Femur (tissue), 1 donor: Measurements from ENCODE around the gene CYBB.
A peak's percentile ranks its signal among the peaks of the same experiment; 100 is the strongest.

Experiments
- DNase-seq: peaks from one replicate; pipeline ENCODE4 v3.0.0-alpha.2; 2017

Gene CYBB

DNA sequence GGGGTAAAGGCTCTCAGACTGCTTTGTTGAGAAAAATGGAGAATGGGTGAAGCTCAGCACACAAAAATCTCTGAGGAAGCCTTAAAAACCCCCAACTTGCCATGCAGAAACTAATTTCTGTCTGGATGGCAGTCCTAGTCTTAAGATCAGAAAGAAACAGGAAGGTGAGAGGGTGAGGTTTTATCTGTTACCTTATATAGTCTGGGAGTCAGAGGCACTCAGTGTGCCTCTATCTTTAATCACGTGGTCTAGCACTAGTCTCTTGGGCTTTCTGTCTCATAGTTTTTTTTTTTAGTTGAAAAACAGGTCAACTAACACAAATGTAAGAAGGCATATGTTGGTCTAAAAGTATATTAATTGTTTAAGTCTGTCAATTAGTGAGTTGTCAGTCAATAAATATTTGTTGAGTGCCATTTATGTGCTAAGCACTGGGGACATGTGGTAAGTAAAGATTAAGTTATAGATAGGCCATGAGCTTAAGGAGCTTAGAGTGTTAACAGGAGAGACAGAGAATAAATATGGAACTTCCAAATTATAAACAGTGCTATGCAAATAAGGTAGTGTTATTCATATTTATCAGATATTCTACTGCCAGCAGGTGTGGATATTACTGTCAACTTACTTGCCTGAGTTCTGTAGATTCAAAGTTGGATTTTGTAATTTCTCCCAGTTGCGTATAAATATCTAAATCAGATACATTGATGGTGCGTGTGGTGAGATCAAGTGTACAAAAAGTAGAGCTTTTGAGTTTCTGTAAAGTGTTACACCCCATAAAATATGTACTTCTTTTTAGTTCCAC lies 7.0 kb downstream of the CYBB start:
- no peak for DNase-seq

DNA sequence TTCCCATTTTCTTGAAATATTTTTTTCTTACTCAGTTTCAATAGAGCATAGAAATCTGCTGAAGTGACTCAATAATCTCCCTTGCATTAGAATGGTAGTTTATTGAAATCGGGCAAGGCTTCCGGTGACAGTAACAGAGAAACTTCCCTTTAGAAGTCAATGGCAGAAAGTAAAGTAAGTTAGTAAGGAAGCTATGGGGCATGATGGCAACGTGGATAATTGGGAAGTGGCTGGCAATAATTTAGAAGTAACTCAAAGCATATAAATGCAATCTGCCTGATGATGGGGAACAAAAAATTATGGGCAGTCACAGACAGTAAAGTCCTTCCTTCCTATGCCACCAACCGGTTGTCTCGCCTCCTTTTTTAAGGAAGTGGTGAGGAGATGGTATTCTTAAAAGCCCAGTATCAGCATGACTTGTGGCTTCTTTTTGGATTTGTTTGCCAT lies 7.6 kb downstream of the CYBB start:
- no peak for DNase-seq

DNA sequence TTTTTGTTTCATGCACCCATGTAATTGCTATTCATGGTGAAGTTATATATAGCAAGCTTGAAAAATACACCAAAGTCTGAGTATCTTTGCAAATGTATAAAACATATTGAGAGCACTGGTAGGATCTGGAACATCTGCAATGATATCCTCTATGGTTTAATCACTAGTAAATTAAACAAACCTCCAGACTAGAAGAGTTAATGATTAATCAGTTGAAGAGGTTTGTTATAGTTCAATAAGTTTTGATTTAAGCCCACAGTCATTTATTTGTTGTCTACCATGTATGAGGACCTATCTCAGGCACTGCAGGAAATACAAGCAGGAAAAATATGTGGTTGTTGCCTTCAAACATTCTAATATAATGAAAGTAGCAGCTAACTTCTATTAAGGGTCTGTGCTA lies 16.5 kb downstream of the CYBB start:
- DNase-seq: no peak

DNA sequence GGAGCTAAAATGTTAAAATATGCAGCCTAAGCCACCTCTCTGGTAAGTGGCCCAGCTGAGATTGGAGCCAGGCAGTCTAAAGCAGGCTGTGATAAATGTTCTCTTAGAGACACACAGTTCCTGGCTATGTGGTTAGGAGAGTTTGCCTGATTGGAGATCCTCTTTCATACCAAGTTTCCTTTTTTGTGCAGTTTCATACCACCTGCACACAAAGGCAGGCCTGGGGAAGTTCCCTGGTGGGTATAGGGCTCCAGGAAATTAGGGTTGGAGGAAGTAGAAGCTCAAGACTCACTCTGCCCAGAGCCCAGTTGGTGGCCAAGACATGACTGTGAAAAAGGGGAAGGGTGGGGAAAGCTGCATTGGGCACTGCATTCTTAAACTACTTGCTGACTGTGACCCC lies 16.9 kb downstream of the CYBB start:
- DNase-seq: peak; percentile 22

DNA sequence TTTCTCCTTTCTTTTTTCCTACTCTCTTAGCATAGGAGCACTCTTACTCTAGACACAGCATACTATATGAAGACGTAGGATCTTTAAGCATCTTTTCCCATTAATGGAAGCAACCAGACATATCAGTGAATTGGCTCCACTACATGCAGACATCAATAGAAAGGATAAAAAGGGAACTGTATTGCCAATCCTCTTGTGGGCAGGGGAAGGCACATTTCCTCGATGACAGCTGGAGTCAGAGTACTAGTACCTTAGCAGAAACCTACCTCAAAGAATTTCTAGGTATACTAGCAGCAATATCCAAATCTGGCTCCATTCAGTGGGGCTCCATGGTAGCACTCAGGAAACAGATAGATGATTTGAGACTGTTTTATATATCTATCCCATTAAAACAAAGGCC lies 20.1 kb downstream of the CYBB start:
- no peak for DNase-seq

DNA sequence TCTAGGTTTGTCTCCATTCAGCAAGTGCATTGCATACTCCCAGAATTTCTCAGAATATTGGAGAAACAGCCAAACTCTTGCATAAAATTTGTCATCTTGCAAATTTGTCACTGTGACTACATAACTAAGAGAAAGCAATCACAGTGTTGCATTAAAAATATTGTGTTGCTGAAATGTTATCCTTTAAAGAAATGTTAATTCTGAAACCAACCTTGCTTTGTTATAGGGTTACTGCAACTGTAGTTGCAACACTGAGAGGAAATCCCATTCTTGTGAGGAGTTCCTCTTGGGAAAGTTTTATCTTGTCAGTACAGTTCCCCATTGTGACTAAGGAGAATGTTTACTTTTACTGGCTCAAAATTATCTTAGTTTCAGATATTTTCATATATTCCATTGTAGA lies 20.9 kb downstream of the CYBB start:
- DNase-seq: no peak

DNA sequence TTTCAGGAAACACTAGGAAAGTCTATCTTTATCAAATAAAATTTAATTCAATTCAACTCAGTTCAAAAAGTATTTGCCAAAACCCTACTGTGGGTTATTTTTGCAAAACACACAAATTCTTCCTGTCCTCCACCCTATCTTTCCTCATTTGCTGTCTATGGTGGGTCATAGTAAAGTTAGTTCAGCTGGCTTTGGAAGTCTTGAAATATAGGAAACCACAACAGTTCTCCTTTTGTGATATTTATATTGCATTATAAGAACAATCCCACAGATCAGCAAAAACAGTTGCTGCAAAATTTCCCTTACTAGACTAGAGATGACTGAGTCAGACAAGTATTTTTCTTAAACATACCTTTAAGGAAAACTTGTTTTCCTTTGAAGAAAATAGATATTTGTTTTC lies 22.2 kb downstream of the CYBB start:
- DNase-seq: no peak

DNA sequence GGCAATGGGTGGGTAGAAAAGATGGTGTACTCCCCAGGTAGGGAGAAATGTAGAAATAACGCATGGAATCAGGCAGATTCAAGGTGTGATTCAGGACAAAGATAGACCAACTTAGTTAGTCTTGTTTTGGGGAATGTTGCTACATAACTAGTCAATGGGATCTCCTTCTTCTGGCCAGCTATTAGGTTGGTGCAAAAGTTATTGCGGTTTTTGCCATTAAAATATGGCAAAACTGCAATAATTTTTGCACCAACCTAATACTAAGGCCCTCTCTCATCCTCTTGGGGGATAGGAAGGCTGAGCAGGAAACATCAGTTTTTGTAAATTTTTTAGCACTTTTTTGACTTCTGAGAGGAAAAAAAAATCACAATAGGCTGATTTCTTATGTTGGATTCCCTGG lies 23.2 kb downstream of the CYBB start:
- DNase-seq: no peak

DNA sequence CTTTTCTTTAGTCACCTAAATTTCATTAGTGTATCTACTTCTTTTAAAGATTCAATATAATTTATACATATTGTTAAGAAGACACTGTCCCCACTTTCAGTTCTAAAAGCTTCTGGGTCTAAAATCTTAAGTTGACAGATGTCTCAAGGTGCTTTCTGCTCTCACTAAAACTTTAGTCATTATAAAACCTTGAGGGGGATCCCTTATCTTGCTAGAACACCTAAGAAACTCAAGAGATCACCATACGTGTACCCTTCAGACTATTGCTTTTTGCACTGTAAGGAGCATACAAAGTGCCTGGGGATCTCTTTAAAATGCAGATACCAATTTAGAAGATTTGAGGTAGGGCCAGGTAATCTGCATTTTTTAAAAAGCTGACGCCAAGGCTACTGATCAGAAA lies 30.1 kb downstream of the CYBB start:
- no peak for DNase-seq

DNA sequence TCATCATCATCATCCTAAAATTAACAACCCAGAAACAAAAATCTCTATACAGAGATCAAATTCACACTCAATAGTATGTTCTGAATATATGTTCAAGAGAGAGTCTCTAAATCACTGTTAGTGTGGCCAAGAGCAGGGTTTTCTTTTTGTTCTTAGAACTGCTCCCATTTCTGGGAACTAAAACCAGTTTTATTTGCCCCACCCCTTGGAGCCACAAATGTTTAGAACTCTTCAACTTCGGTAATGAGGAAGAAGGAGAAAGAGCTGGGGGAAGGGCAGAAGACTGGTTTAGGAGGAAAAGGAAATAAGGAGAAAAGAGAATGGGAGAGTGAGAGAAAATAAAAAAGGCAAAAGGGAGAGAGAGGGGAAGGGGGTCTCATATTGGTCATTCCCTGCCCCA lies 32.3 kb downstream of the CYBB start:
- DNase-seq: no peak

DNA sequence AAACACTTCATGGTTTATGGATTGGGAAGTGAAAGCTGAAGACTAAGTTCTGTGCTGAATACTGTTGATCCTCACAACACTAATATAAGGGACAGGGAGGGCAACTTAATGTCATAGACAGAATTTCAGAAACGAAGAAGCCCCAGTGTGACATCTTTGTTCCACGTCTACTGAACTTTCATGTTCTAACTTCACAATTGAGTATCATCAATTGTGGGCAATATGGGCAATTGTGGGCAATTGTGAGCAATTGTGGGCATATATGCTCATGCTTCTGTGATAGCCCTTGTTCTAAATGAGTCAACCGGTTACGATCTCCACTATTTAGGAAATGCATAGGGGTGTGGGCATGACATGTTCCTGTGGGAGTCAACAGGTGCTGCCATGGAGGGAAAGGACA lies 33.7 kb downstream of the CYBB start:
- DNase-seq: no peak

DNA sequence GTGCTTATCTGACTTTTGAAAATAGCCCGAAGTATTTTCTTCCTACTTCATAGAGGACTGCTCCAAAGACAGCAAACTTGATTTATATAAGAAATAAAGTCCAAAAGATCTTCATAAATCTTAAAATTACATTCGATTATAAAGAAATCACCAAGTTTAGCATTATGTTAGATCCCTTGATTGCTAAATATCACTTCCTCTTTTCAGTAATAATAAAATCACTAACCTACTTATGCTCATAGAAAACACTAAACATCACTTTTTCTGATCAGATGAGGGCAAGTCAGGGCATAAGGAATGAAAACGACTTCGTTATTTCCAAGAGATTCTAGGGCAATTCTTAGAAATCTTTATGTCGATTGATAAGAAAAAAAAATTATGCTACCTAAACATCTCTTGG lies 35.5 kb downstream of the CYBB start:
- DNase-seq: no peak

DNA sequence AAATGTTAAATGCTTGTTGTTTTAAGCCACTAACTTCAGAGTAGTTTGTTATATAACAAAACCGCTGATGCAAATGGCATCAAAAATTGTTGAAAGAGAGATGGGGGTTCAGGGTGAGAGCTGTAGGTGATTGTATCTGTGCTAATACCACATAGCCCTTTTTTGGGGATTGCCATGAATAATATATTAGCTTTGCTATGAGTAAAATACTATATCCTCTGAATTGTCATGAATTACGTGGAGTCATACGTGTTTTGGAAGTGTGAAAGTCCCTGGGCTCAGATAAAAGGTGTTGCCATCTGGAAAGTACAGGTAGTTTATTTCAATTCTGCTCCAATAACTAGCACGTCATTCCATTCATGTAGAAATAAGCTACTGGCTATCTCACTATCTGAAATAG lies 36.9 kb downstream of the CYBB start:
- DNase-seq: no peak

DNA sequence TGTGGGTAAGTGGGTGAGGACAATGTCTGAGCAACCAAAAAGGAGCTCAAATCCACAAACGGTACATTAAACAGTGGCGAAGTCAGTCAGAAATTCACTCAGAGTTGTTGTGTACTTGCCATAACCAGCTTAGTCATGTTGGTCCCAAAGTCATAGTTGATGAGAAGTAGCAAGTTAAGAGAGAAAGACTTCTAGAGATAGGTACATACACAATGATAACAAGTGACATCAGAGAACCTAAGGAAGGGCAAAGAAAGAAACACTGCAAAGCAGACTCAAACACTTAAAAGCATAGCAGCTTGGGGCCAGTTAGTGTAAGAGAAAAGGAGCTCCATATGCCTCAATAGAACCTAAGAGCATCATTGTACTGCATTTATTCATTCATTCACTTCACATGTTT lies 37.3 kb downstream of the CYBB start:
- no peak for DNase-seq

DNA sequence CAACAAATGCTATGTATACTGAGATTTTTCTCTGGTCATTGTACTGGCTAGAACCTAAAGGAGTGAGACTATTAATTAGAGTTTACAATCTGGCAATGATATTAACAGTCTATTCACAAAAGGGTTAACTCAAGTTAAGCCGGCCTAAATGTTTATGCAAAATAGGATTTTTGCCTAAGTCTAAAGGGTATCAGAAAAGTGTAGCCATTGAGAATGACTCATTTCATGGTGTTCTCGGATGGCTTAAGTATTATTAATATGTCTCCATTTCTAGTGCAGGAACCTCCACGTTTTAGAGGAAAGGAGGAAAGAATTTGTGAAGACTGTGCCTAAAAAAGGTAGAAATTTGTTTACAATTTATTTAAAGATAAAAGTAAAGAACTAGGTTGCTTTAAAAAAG lies 37.7 kb downstream of the CYBB start:
- no peak for DNase-seq

DNA sequence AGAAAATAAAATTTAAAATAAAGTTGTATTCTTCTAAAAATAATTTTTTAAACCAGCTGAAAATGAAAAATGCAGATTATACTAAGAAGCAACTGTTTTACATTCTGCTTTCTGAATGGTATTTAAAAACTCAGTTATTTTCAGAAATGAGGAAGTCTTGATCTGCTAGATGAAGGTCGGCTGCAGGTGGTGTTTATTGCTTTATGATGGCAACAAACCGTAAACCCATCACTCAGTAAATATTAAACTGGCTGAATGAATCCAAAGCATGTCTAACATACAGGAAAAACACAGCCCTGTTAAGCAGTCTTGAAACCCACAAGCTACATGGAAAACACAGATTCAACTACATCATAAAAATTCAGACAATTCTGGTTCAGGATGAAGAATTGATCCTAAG lies 38.2 kb downstream of the CYBB start:
- no peak for DNase-seq

DNA sequence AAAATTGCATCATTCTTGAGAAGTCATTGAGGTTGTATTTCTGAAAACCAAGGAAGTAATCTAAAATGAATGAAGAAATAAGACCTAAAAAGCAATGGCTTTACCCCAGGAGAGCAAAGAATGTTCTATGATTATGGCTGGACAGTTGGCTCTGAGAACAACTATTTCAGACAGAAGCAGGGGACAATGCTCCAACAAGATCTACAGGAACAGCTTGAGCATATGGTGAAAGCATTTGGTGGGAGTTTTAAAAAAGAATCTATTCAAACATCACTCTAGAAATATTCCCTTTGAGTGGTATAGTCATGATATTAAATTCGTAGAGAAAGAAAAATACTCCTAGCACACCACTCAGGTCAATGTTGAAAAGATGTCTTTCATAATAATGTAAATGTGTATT lies 40.8 kb downstream of the CYBB start:
- DNase-seq: no peak

DNA sequence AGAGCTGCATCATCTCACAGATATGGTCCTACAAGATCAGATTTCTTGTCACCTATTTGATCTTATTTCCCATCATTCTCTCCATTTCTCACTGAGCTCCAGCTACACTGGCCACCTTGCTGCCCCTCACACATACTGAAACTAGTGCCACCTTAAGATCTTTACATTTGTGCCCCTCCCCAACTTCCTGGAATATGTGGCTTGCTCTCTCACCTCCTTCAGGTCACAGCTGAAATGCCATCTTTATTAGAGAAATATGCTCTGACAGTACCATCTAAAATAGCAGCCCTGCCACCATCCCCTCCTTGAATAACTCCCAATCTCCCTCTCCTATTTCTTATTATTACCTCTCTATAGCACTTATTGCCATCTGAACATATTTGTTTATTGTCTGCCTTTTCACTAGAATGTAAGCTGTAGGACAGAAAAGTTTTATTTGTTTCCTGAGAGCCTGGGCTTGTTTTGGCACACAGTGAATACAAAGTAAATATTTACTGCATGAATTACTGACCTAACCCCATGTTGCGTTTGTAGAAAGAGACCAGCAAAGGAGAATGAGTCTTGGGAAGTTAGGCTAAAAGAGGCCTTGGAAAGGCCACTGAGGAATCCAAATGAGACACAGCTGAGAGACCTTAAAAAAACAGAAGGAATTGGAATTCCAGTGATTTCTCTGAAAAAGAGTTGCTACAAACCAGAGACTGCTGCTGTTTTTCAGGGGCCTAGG lies 44.8 kb downstream of the CYBB start:
- no peak for DNase-seq

DNA sequence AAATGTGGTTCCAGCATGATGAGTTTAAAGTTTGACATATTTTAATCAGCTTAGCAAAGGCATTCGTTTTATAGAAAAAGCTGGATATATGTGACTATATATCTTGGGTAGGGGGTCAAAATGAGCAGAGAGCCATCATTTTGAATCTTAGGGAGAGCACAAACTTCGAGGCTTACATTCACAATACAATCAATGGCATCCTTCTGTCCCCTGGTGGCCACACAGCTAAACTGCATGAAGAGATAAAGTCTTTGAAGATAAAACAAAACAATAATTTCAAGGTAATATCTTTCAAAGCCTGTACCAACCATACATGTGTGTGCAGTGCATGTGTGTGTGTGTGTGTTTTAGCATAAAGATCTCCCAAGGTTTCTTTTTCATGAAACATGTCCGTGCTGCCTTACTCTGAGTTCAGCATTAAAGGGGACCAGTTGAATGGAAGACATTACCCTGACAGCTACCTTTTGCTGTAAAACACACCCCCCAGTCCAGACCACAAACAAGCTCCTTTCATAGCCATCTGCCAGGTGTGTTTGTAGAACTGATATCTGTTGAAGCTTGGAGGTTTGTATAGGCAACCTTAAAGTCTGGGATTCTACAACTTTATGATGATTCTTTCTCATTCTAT lies 45.5 kb downstream of the CYBB start:
- DNase-seq: peak; percentile 49

DNA sequence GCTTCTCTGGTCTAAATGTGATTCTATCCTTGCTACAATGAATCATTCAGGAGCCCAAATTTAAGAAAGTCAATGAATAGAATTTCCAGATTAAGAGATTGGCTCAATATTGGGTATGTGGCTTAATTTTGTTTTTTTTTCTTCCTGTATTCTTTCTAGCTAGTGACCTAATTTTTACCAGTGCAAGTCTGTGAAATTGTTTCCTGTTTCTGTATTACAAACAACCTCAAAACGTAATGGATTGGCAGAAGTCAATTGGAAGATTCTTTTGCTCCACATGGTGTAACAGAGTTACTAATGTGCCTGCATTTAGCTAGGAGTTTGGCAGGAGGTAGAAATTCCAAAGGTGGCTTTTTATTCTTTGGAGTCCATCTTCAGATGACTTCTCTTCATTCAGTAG lies 49.9 kb downstream of the CYBB start:
- DNase-seq: no peak

DNA sequence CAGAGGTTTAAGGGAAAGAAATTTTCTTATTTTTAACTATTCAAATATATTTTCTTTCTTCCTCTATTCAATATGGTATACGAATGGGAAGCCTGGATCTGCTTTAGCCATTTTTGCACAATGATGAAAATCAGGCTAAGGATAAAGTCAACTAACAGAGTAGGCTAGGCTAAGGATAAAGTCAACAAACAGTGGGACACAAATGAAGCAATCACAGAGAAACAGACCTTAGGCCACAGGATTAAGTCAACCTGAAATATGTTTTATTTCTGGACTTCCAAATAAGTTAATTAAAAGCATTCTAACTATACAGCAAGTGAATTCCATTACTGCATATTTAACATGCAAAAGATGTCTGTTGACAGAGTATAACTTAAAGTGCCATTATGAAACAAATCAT lies 50.5 kb downstream of the CYBB start:
- no peak for DNase-seq

DNA sequence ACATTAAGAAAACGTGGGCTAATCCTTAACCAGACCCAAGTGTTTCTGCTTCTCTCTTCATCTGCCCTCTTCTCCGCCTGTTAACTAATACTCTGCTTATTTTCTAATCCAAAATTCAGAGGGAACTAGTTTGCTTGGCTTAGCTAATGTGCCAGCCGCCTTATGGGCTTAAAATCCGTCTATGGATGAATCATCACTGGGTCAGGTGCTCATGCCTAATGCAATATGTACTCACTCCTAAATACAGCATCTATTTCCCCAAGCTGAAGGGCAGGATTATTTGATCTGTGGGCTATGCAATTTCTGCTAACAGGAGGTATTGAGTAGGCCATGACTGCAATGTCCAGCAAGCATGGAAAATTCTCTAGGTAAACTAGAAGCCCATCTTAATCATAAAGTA lies 55.1 kb downstream of the CYBB start:
- no peak for DNase-seq

DNA sequence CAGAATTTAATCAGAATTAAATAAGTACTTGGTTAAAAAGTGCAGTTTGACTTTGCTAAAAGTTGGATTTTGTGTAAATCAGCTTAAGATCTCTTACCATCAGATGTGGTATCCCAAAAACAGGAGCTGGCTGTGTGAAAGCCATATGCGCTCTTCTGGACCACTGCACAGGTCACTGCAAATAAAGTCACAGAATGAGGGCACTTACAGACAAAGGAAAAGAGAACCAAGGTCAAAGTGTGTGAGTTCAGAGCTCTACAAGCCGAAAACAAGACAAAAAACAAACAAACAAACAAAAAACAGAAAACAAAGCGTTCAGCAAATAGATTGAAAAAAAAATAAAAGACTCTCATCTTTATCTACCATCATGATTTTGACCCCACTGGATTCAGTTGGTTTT lies 61.1 kb downstream of the CYBB start:
- DNase-seq: no peak

DNA sequence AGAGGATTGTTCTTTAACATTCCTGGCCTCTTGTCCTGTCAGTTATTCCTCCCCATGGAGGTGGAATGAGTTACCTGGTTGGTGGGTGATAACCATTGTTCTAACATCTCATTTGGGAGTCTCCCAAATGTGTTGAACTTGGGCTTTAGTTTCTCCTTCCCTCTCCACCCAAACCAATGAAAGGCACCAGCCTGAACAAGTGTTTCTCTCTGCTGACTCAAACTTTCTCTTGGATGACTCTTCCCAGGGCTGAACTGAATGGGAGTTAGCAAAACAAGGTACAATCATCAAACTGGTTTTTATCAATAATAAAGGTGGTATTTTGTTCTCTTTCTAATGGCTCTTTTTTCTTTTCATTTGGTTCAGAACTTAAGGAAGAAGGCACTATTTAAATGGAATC lies 64.8 kb downstream of the CYBB start:
- no peak for DNase-seq
